ENCODE data around the gene AP5Z1.

GRCh38 chr7:4835398-4836205 is 60.2 kb downstream of the AP5Z1 start:
- TF ChIP-seq EZH2 (IDR thresholded peaks at IDR 0.05): no peak
- no peak for TF ChIP-seq POLR2AphosphoS5 (IDR thresholded peaks at IDR 0.05; ENCODE audit: borderline replicate concordance, low read depth, low read length)
- no peak for TF ChIP-seq FOXP2 (optimal IDR thresholded peaks at IDR 0.05; ENCODE audit: control extremely low read depth, extremely low read length, insufficient read depth)

Measured in SK-N-MC (cell line).